Measurements from ENCODE around the gene CPT2.
"Not testable (repeated sequence)": the region's sequence is repeated elsewhere in the genome, so short reads cannot be mapped to it uniquely, and the experiment has no call there.

- TF ChIP-seq POLR2A (IDR thresholded peaks at IDR 0.05; ENCODE audit: low read depth, low read length); CTCF (conservative IDR thresholded peaks at IDR 0.05; ENCODE audit: low read depth, low read length); CEBPB (IDR thresholded peaks at IDR 0.05; ENCODE audit: low read depth, low read length); MAZ (IDR thresholded peaks at IDR 0.05; ENCODE audit: borderline replicate concordance, low read depth, low read length); SMC3 (IDR thresholded peaks at IDR 0.05; ENCODE audit: low read depth, low read length); RCOR1 (IDR thresholded peaks at IDR 0.05; ENCODE audit: insufficient replicate concordance, low read length); MAFK (IDR thresholded peaks at IDR 0.05; ENCODE audit: low read depth, low read length); MXI1 (IDR thresholded peaks at IDR 0.05; ENCODE audit: borderline replicate concordance, low read depth, low read length): not testable (repeated sequence)
These were observed 10.7 kb upstream of the CPT2 start for GRCh38 chr1:53185955-53186297.
